GM12878 (cell line): ENCODE data around the gene SQSTM1. TPM values are rescaled to one million over a fixed set of nuclear protein-coding genes. Genes with fewer than 3 reads are reported as not detected.

Source experiments
- ATAC-seq: fragments of 200-7000 bp; cut with Tn5 transposase; 3 replicates; pipeline ENCODE4 v1.9.1; 2020; ENCODE audit warnings: mild to moderate bottlenecking, moderate library complexity
- BruUV-seq: library from RNA; stranded (reverse); fragments of 400-500 nt; replicated peaks from 2 replicates; lab custom pipeline; 2021; lab: Mats Ljungman, UMichigan
- CTCF ChIA-PET: fragments of 300-600 bp; sonication (Branson Sonifier 250); formaldehyde crosslinking; extraction: SDS; loops from one replicate; lab custom pipeline; 2021; ENCODE audit warnings: inconsistent platforms; lab: Yijun Ruan, JAX
- POLR2A ChIA-PET: fragments of 350-600 bp; formaldehyde crosslinking; extraction: SDS; loops from one replicate; lab custom pipeline; 2021; ENCODE audit warnings: inconsistent platforms; lab: Charles Lee
- RAD21 ChIA-PET: fragments of 300-600 bp; sonication (Branson Sonifier 250); formaldehyde crosslinking; loops from one replicate; lab custom pipeline; 2023; ENCODE audit warnings: antibody characterized with exemption; ENCODE audit not compliant: unreplicated experiment; lab: Charles Lee
- SMC1A ChIA-PET: fragments of 300-600 bp; sonication (Branson Sonifier 250); formaldehyde crosslinking; loops from one replicate; lab custom pipeline; 2023; ENCODE audit not compliant: unreplicated experiment, uncharacterized antibody; lab: Charles Lee
- DNase-seq: peaks from one replicate; pipeline ENCODE4 v3.0.0-alpha.2; 2011; ENCODE audit warnings: low read depth, low spot score
- FAIRE-seq: peaks from 3 replicates; lab custom pipeline; 2011; peaks lifted over from hg19 to GRCh38; lab: Jason Lieb, UNC
- H2AFZ ChIP-seq: 2 replicates; pipeline ENCODE4 v1.6.0; 2011; ENCODE audit warnings: low read depth, low read length, control low read depth; ENCODE audit not compliant: control insufficient read depth
- H3K27ac ChIP-seq: 2 replicates; pipeline ENCODE4 v1.5.1; 2011; ENCODE audit warnings: control low read depth; ENCODE audit not compliant: control insufficient read depth, insufficient read depth
- H3K27me3 ChIP-seq, 2 experiments: replicated peaks in 1 of 2; 2 replicates each; pipeline versions ENCODE4 v1.6.0 to v1.6.1; 2011; ENCODE audit warnings: low read length in 1 of 2; ENCODE audit not compliant: control insufficient read depth in 2 of 2, insufficient read depth in 2 of 2
- H3K36me3 ChIP-seq, 2 experiments: 2 replicates each; pipeline ENCODE4 v1.5.1; 2011; ENCODE audit warnings: low read length in 1 of 2; ENCODE audit not compliant: control insufficient read depth in 2 of 2, insufficient read depth in 2 of 2
- H3K4me1 ChIP-seq: 2 replicates; pipeline ENCODE4 v1.6.1; 2011; ENCODE audit warnings: mild to moderate bottlenecking, low read length, moderate library complexity, mixed read lengths; ENCODE audit not compliant: control insufficient read depth, insufficient read depth
- H3K4me2 ChIP-seq: 2 replicates; pipeline ENCODE4 v1.6.0; 2011; ENCODE audit warnings: control low read depth; ENCODE audit not compliant: control insufficient read depth, insufficient read depth
- H3K4me3 ChIP-seq: fragments of 200-600 bp; sonication (generic); 2 replicates; pipeline ENCODE4 v1.5.1; 2016
- H3K79me2 ChIP-seq: 2 replicates; pipeline ENCODE4 v1.6.0; 2011; ENCODE audit warnings: low read length; ENCODE audit not compliant: control insufficient read depth, insufficient read depth
- H3K9ac ChIP-seq: 2 replicates; pipeline ENCODE4 v1.8.0; 2011; ENCODE audit warnings: low read length, control low read depth, mixed read lengths; ENCODE audit not compliant: control insufficient read depth, insufficient read depth
- H3K9me3 ChIP-seq: replicated peaks from 3 replicates; pipeline ENCODE4 v1.5.1; 2011; ENCODE audit warnings: mild to moderate bottlenecking, low read length; ENCODE audit not compliant: control insufficient read depth, insufficient read depth
- H4K20me1 ChIP-seq: 2 replicates; pipeline ENCODE4 v1.6.0; 2011; ENCODE audit not compliant: control insufficient read depth, insufficient read depth
- DPF2 ChIP-seq: fragments of 450-650 bp; IDR thresholded peaks from 2 replicates; pipeline ENCODE4 v1.6.1; 2017; ENCODE audit warnings: mild to moderate bottlenecking
- FOS ChIP-seq: IDR thresholded peaks from 3 replicates; pipeline ENCODE4 v1.6.1; 2011; ENCODE audit warnings: borderline replicate concordance; ENCODE audit not compliant: insufficient read length; ENCODE audit errors: extremely low read depth
- HDGF ChIP-seq: fragments of 450-650 bp; IDR thresholded peaks from 2 replicates; pipeline ENCODE4 v1.6.1; 2016; ENCODE audit warnings: antibody characterized with exemption
- IKZF2 ChIP-seq, 2 experiments: fragments of 450-650 bp; IDR thresholded peaks; 2 replicates each; pipeline ENCODE4 v1.6.1; 2017; ENCODE audit warnings: mild to moderate bottlenecking in 2 of 2, moderate library complexity in 2 of 2
- MEF2A ChIP-seq: IDR thresholded peaks from 2 replicates; pipeline ENCODE4 v1.6.1; 2011; ENCODE audit warnings: low read depth, mild to moderate bottlenecking, low read length, moderate library complexity; ENCODE audit not compliant: insufficient read depth
- POU2F2 ChIP-seq: IDR thresholded peaks from 3 replicates; pipeline ENCODE4 v1.6.1; 2011; ENCODE audit warnings: low read depth, mild to moderate bottlenecking, low read length, borderline replicate concordance
- SIX5 ChIP-seq: IDR thresholded peaks from 2 replicates; pipeline ENCODE4 v1.6.1; 2011; ENCODE audit warnings: mild to moderate bottlenecking, low read depth, low read length, moderate library complexity; ENCODE audit not compliant: severe bottlenecking
- SMARCA5 ChIP-seq: fragments of 450-650 bp; IDR thresholded peaks from 2 replicates; pipeline ENCODE4 v1.6.1; 2017; ENCODE audit warnings: mild to moderate bottlenecking
- WGBS: methylation state at CpG from one replicate; pipeline ENCODE4 v1.1.6; 2016; ENCODE audit warnings: low lambda C conversion rate; ENCODE audit not compliant: insufficient replicate concordance, insufficient coverage; ENCODE audit errors: missing lambda C conversion rate; 5-methylcytosine and 5-hydroxymethylcytosine counted together
- in situ Hi-C: fragments of 300-500 bp; cut with MboI; formaldehyde crosslinking; loops from 9 replicates; pipeline ENCODE4 v1.14.3; 2018; ENCODE audit warnings: mixed read lengths
- intact Hi-C: fragments of 100-400 bp; cut with micrococcal nuclease; formaldehyde crosslinking; loops from one replicate; pipeline ENCODE4 v1.14.2; 2022; ENCODE audit not compliant: unreplicated experiment
- polyA plus RNA-seq, 11 experiments: library from polyadenylated mRNA; depleted of rRNA in 4 of 11; unstranded in 6 of 11; stranded (reverse) in 5 of 11; fragments of >200 nt; fragmentation: Nextera tagmentation in 4 of 11; fragmentation: Illumina TruSeq in 1 of 11; extraction: Ambion mirVana in 4 of 11; extraction: Trizol in 1 of 11; gene quantifications; 1 replicate in 1 of 11; 2 replicates in 10 of 11; pipeline versions ENCODE4 v1.2.1 to v1.2.3, GENCODE V29; 2011 to 2016; ENCODE audit warnings: inconsistent platforms in 2 of 11, missing spikeins in 2 of 11, low read depth in 1 of 11
- total RNA-seq, 4 experiments: library from RNA; depleted of rRNA in 3 of 4; stranded (reverse); fragments of >200 nt in 3 of 4; fragmentation: Illumina TruSeq in 1 of 4; extraction: Trizol in 1 of 4; gene quantifications; 2 replicates each; pipeline versions ENCODE4 v1.2.1 to v1.2.3, GENCODE V29; 2013 to 2021

The SQSTM1 gene
- total and polyA plus RNA-seq, 10 of the 15 experiments (the other 5 are each of a cell fraction or from before 2014, with no cell fraction given), result 6.3 to 138 (median 62.1) TPM

GRCh38 chr5:179794171-179794570 lies 26.5 kb upstream of the SQSTM1 start:
- WGBS, result 96% methylated on average over 3 of the region's 3 CpGs
- ChIA-PET RAD21 (interaction anchor here (1.3 to 1.5 kb wide), 2 partner anchors 31 to 115 kb away, joined by 5 to 7 read pairs; no protein-coding TSS in a partner anchor), CTCF (interaction anchor here (0.7 to 2.9 kb wide), 3 partner anchors 13 to 31 kb away, joined by 3 to 14 read pairs (median 3); no protein-coding TSS in a partner anchor), POLR2A (interaction anchor here (0.6 kb wide), 1 partner anchor 28 kb away, joined by 6 read pairs; no protein-coding TSS in a partner anchor), SMC1A (interaction anchor here (0.9 to 1.2 kb wide), 4 partner anchors 9 to 132 kb away, joined by 3 to 4 read pairs (median 3); no protein-coding TSS in a partner anchor)
- 0 out of 2 replicates have a peak overlapping the region, but pooled peaks have one; percentile 30 for H3K4me2 ChIP-seq
- H3K27me3 ChIP-seq, result no peaks in the 10 kb centered on the region
- DNase-seq (no peak), FAIRE-seq (no peak), ATAC-seq (no peak)
- no peak overlapping the region for H2AFZ ChIP-seq
- no peaks in the 10 kb centered on the region for H4K20me1 ChIP-seq
- no TSS peak for BruUV-seq
- H3K9me3 ChIP-seq, result no peaks in the 10 kb centered on the region
- no peak overlapping the region for H3K4me3 ChIP-seq
- H3K79me2 ChIP-seq, result no peaks in the 10 kb centered on the region
- in situ Hi-C loops, result loop anchor here (25.0 kb wide), 1 partner anchor 293 kb away; no protein-coding TSS in a partner anchor
- intact Hi-C loops, result no loop called here
- TF ChIP-seq POU2F2 (no peak), HDGF (no peak), SMARCA5 (no peak), MEF2A (no peak), SIX5 (no peak), FOS (no peak), IKZF2 (IDR thresholded peaks at IDR 0.05) (no peak), DPF2 (no peak)
- peak overlapping the region; percentile 16; the same call in 1 of the 2 replicates for H3K9ac ChIP-seq
- H3K27ac ChIP-seq, result no peak overlapping the region
- H3K36me3 ChIP-seq, result peaks cover 0 to 8% of the 10 kb centered on the region in 2 experiments; a peak in 2 of 4 replicates
- H3K4me1 ChIP-seq, result peaks cover 23% of the 10 kb centered on the region
